ENCODE results near the gene TRRAP.

The TRRAP gene

GRCh38 chr7:99020413-99020715 is 142.0 kb downstream of the TRRAP start:
- Histone ChIP-seq H3K36me3 (ENCODE audit: control insufficient read depth in 4 of 4, insufficient read depth in 4 of 4, low read length in 3 of 4) (peaks cover 5 to 24% (median 21%) of the 10 kb centered on the region in 4 experiments), H3K4me3 (ENCODE audit: control insufficient read depth in 1 of 7, extremely low read depth in 1 of 7, insufficient read depth in 4 of 7, low read depth in 2 of 7, low read length in 6 of 7) (no peak overlapping the region), H3K27me3 (replicated peaks in 2 of 5; ENCODE audit: control insufficient read depth in 4 of 5, insufficient read depth in 5 of 5, low read length in 4 of 5) (no peaks in the 10 kb centered on the region), H3K4me1 (ENCODE audit: control extremely low read depth in 1 of 4, control insufficient read depth in 4 of 4, insufficient read depth in 4 of 4, low read length in 3 of 4) (peaks cover 0 to 8% (median 2%) of the 10 kb centered on the region in 4 experiments), H3K9me3 (ENCODE audit: control extremely low read depth in 1 of 5, control insufficient read depth in 4 of 5, insufficient read depth in 2 of 5, low read depth in 1 of 5, low read length in 4 of 5) (no peaks in the 10 kb centered on the region), H3K27ac (ENCODE audit: insufficient read depth in 1 of 2, low read depth in 1 of 2, low read length in 2 of 2, poor library complexity in 1 of 2, severe bottlenecking in 2 of 2) (no peak overlapping the region)
- 100% methylated on average over 1 of the region's 3 CpGs for WGBS (ENCODE audit: insufficient coverage)
- DNase-seq: no peak
- ChIA-PET CTCF (interaction anchor here (1.2 to 1.7 kb wide), 3 partner anchors 14 to 19 kb away, joined by 3 to 7 read pairs (median 4); no protein-coding TSS in a partner anchor), POLR2A (no interaction called here)

GRCh38 chr7:99021941-99022560 is 143.7 kb downstream of the TRRAP start:
- 92% methylated on average over 1 of the region's 3 CpGs for WGBS (ENCODE audit: insufficient coverage)
- Histone ChIP-seq H3K36me3 (ENCODE audit: control insufficient read depth in 4 of 4, insufficient read depth in 4 of 4, low read length in 3 of 4) (peaks cover 5 to 17% (median 16%) of the 10 kb centered on the region in 4 experiments), H3K27ac (ENCODE audit: insufficient read depth in 1 of 2, low read depth in 1 of 2, low read length in 2 of 2, poor library complexity in 1 of 2, severe bottlenecking in 2 of 2) (no peak overlapping the region), H3K4me1 (ENCODE audit: control extremely low read depth in 1 of 4, control insufficient read depth in 4 of 4, insufficient read depth in 4 of 4, low read length in 3 of 4) (peaks cover 0 to 8% (median 2%) of the 10 kb centered on the region in 4 experiments), H3K9me3 (ENCODE audit: control extremely low read depth in 1 of 5, control insufficient read depth in 4 of 5, insufficient read depth in 2 of 5, low read depth in 1 of 5, low read length in 4 of 5) (no peaks in the 10 kb centered on the region), H3K4me3 (ENCODE audit: control insufficient read depth in 1 of 7, extremely low read depth in 1 of 7, insufficient read depth in 4 of 7, low read depth in 2 of 7, low read length in 6 of 7) (no peak overlapping the region), H3K27me3 (replicated peaks in 2 of 5; ENCODE audit: control insufficient read depth in 4 of 5, insufficient read depth in 5 of 5, low read length in 4 of 5) (no peaks in the 10 kb centered on the region)
- peak in 1 of 3 donors; percentile 40 for DNase-seq
- CTCF ChIA-PET: interaction anchor here (1.0 kb wide), 2 partner anchors 8 to 15 kb away, joined by 3 to 6 read pairs; no protein-coding TSS in a partner anchor
- POLR2A ChIA-PET: interaction anchor here (0.6 kb wide), 1 partner anchor 48 kb away, joined by 8 read pairs; no protein-coding TSS in a partner anchor

DNA sequence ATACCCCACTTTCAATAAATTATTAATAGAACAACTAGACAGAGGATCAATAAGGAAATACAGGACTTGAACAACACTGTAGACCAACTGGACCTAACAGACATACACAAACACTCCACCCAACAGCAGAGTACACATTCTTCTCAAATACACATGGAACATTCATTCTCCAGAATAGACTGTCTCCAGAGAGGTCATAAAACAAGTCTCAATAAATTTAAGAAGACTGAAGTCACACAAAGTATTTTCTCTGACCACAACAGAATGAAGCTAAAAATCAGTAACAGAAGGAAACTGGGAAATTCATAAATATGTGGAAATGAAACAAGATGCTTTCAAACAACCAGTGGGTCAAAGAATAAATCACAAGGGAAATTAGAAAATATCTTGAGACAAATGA is 145.7 kb downstream of the TRRAP start:
- POLR2A ChIA-PET: no interaction called here
- no peaks in the 10 kb centered on the region for H3K9me3 ChIP-seq (ENCODE audit: control extremely low read depth in 1 of 5, control insufficient read depth in 4 of 5, insufficient read depth in 2 of 5, low read depth in 1 of 5, low read length in 4 of 5)
- peaks cover 7 to 31% (median 27%) of the 10 kb centered on the region in 4 experiments for H3K36me3 ChIP-seq (ENCODE audit: control insufficient read depth in 4 of 4, insufficient read depth in 4 of 4, low read length in 3 of 4)
- H3K4me1 ChIP-seq (ENCODE audit: control extremely low read depth in 1 of 4, control insufficient read depth in 4 of 4, insufficient read depth in 4 of 4, low read length in 3 of 4): peaks cover 0 to 8% (median 2%) of the 10 kb centered on the region in 4 experiments
- no peak for DNase-seq
- H3K27me3 ChIP-seq (replicated peaks in 2 of 5; ENCODE audit: control insufficient read depth in 4 of 5, insufficient read depth in 5 of 5, low read length in 4 of 5): no peaks in the 10 kb centered on the region
- CTCF ChIA-PET: interaction anchor here (1.0 to 2.5 kb wide), 2 partner anchors 13 to 151 kb away, joined by 3 to 18 read pairs; no protein-coding TSS in a partner anchor
- no peak overlapping the region for H3K4me3 ChIP-seq (ENCODE audit: control insufficient read depth in 1 of 7, extremely low read depth in 1 of 7, insufficient read depth in 4 of 7, low read depth in 2 of 7, low read length in 6 of 7)
- no peak overlapping the region for H3K27ac ChIP-seq (ENCODE audit: insufficient read depth in 1 of 2, low read depth in 1 of 2, low read length in 2 of 2, poor library complexity in 1 of 2, severe bottlenecking in 2 of 2)

DNA sequence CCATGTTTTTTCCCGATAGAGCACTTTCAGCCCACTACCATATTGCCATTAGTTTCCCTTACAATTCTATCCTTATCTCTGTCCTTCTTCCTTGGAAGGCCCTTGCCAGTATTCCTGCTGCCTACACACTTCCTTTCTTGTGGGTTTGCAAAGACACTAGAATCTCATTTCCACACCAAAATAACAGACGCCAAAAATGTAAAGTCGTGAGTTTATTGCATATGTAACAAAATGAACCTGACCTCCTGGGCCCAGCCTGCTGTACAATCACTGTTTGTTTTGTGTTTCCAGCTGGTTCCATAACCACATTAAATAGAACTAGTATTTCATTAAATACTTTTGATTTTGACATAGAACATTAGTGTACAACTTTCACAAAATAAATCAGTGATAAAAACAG is 148.9 kb downstream of the TRRAP start:
- peaks cover 0 to 9% (median under 1%) of the 10 kb centered on the region in 4 experiments for H3K4me1 ChIP-seq (ENCODE audit: control extremely low read depth in 1 of 4, control insufficient read depth in 4 of 4, insufficient read depth in 4 of 4, low read length in 3 of 4)
- CTCF ChIA-PET: interaction anchor here (1.7 kb wide), 1 partner anchor 287 kb away, joined by 4 read pairs; no protein-coding TSS in a partner anchor
- no peaks in the 10 kb centered on the region for H3K27me3 ChIP-seq (replicated peaks in 2 of 5; ENCODE audit: control insufficient read depth in 4 of 5, insufficient read depth in 5 of 5, low read length in 4 of 5)
- peaks cover 29 to 50% (median 38%) of the 10 kb centered on the region in 4 experiments for H3K36me3 ChIP-seq (ENCODE audit: control insufficient read depth in 4 of 4, insufficient read depth in 4 of 4, low read length in 3 of 4)
- H3K9me3 ChIP-seq (ENCODE audit: control extremely low read depth in 1 of 5, control insufficient read depth in 4 of 5, insufficient read depth in 2 of 5, low read depth in 1 of 5, low read length in 4 of 5): peaks cover 0 to 4% (median 0%) of the 10 kb centered on the region in 5 experiments
- H3K27ac ChIP-seq (ENCODE audit: insufficient read depth in 1 of 2, low read depth in 1 of 2, low read length in 2 of 2, poor library complexity in 1 of 2, severe bottlenecking in 2 of 2): no peak overlapping the region
- H3K4me3 ChIP-seq (ENCODE audit: control insufficient read depth in 1 of 7, extremely low read depth in 1 of 7, insufficient read depth in 4 of 7, low read depth in 2 of 7, low read length in 6 of 7): no peak overlapping the region
- POLR2A ChIA-PET: no interaction called here
- 100% methylated on average over 1 of the region's 3 CpGs for WGBS (ENCODE audit: insufficient coverage)
- no peak for DNase-seq

- peaks cover 29 to 56% (median 40%) of the 10 kb centered on the region in 4 experiments for H3K36me3 ChIP-seq (ENCODE audit: control insufficient read depth in 4 of 4, insufficient read depth in 4 of 4, low read length in 3 of 4)
- CTCF ChIA-PET: no interaction called here
- 98% methylated on average over 18 of the region's 20 CpGs for WGBS (ENCODE audit: insufficient coverage)
- H3K9me3 ChIP-seq (ENCODE audit: control extremely low read depth in 1 of 5, control insufficient read depth in 4 of 5, insufficient read depth in 2 of 5, low read depth in 1 of 5, low read length in 4 of 5): peaks cover 0 to 4% (median 0%) of the 10 kb centered on the region in 5 experiments
- peaks cover 0 to 8% (median 0%) of the 10 kb centered on the region in 4 experiments for H3K4me1 ChIP-seq (ENCODE audit: control extremely low read depth in 1 of 4, control insufficient read depth in 4 of 4, insufficient read depth in 4 of 4, low read length in 3 of 4)
- no peak overlapping the region for H3K27ac ChIP-seq (ENCODE audit: insufficient read depth in 1 of 2, low read depth in 1 of 2, low read length in 2 of 2, poor library complexity in 1 of 2, severe bottlenecking in 2 of 2)
- no peak for DNase-seq
- POLR2A ChIA-PET: no interaction called here
- H3K27me3 ChIP-seq (replicated peaks in 2 of 5; ENCODE audit: control insufficient read depth in 4 of 5, insufficient read depth in 5 of 5, low read length in 4 of 5): no peaks in the 10 kb centered on the region
- H3K4me3 ChIP-seq (ENCODE audit: control insufficient read depth in 1 of 7, extremely low read depth in 1 of 7, insufficient read depth in 4 of 7, low read depth in 2 of 7, low read length in 6 of 7): no peak overlapping the region
These were observed 149.5 kb downstream of the TRRAP start for GRCh38 chr7:99027841-99028240.

GRCh38 chr7:99028261-99028973 is 150.1 kb downstream of the TRRAP start:
- POLR2A ChIA-PET: no interaction called here
- CTCF ChIA-PET: interaction anchor here (0.8 to 1.2 kb wide), 2 partner anchors 10 to 11 kb away, joined by 3 to 4 read pairs; no protein-coding TSS in a partner anchor
- WGBS (ENCODE audit: insufficient coverage): 97% methylated on average over 23 of the region's 27 CpGs
- Histone ChIP-seq H3K27ac (ENCODE audit: insufficient read depth in 1 of 2, low read depth in 1 of 2, low read length in 2 of 2, poor library complexity in 1 of 2, severe bottlenecking in 2 of 2) (no peak overlapping the region), H3K36me3 (ENCODE audit: control insufficient read depth in 4 of 4, insufficient read depth in 4 of 4, low read length in 3 of 4) (peaks cover 29 to 61% (median 44%) of the 10 kb centered on the region in 4 experiments), H3K27me3 (replicated peaks in 2 of 5; ENCODE audit: control insufficient read depth in 4 of 5, insufficient read depth in 5 of 5, low read length in 4 of 5) (no peaks in the 10 kb centered on the region), H3K9me3 (ENCODE audit: control extremely low read depth in 1 of 5, control insufficient read depth in 4 of 5, insufficient read depth in 2 of 5, low read depth in 1 of 5, low read length in 4 of 5) (peaks cover 0 to 4% (median 0%) of the 10 kb centered on the region in 5 experiments), H3K4me1 (ENCODE audit: control extremely low read depth in 1 of 4, control insufficient read depth in 4 of 4, insufficient read depth in 4 of 4, low read length in 3 of 4) (peaks cover 0 to 8% (median 0%) of the 10 kb centered on the region in 4 experiments), H3K4me3 (ENCODE audit: control insufficient read depth in 1 of 7, extremely low read depth in 1 of 7, insufficient read depth in 4 of 7, low read depth in 2 of 7, low read length in 6 of 7) (no peak overlapping the region)
- no peak for DNase-seq
